Spinal cord (tissue), 10 donors: ENCODE results near the gene TTC22. TPM values are rescaled to one million over a fixed set of nuclear protein-coding genes. Genes with fewer than 3 reads are reported as not detected.

Experiments used
- DNase-seq, 6 donors: peaks; one replicate each; pipeline versions ENCODE4 v3.0.0 to v3.0.0-alpha.2; 2013 to 2015; ENCODE audit warnings: low spot score in 6 of 6, low read depth in 4 of 6
- H3K27ac ChIP-seq: one replicate; pipeline ENCODE4 v1.5.1; 2013; ENCODE audit warnings: low read depth, low read length, control low read depth
- H3K27me3 ChIP-seq: one replicate; pipeline ENCODE4 v1.6.1; 2013; ENCODE audit warnings: low read length; ENCODE audit not compliant: control insufficient read depth, insufficient read depth
- H3K36me3 ChIP-seq: one replicate; pipeline ENCODE4 v1.6.1; 2013; ENCODE audit warnings: low read length; ENCODE audit not compliant: control insufficient read depth, insufficient read depth
- H3K4me1 ChIP-seq: one replicate; pipeline ENCODE4 v1.6.1; 2013; ENCODE audit warnings: low read length; ENCODE audit not compliant: control insufficient read depth, insufficient read depth
- H3K4me3 ChIP-seq: one replicate; pipeline ENCODE4 v1.5.1; 2013; ENCODE audit warnings: low read depth, low read length, control low read depth
- H3K9me3 ChIP-seq: one replicate; pipeline ENCODE4 v1.6.1; 2013; ENCODE audit warnings: low read length; ENCODE audit not compliant: control insufficient read depth, insufficient read depth
- WGBS: methylation state at CpG from one replicate; pipeline ENCODE4 v1.1.5; 2013; ENCODE audit warnings: missing lambda C conversion rate; ENCODE audit not compliant: insufficient coverage; 5-methylcytosine and 5-hydroxymethylcytosine counted together
- polyA plus RNA-seq, 2 donors: library from polyadenylated mRNA; unstranded; fragments of 120-200 nt; gene quantifications; one replicate each; pipeline ENCODE4 v1.2.1, GENCODE V29; 2013; ENCODE audit not compliant: insufficient read length in 2 of 2
- total RNA-seq, 2 donors: library from RNA; depleted of rRNA in 1 of 2; stranded (reverse); fragments of 120-200 nt in 1 of 2; fragments of >200 nt in 1 of 2; gene quantifications; one replicate each; pipeline versions ENCODE4 v1.2.3 to v1.2.4, GENCODE V29; 2013 to 2014
- donor health status: healthy.

The TTC22 gene
- total and polyA plus RNA-seq, 4 donors = 0.59 to 2.0 (median 1.3) TPM

DNA sequence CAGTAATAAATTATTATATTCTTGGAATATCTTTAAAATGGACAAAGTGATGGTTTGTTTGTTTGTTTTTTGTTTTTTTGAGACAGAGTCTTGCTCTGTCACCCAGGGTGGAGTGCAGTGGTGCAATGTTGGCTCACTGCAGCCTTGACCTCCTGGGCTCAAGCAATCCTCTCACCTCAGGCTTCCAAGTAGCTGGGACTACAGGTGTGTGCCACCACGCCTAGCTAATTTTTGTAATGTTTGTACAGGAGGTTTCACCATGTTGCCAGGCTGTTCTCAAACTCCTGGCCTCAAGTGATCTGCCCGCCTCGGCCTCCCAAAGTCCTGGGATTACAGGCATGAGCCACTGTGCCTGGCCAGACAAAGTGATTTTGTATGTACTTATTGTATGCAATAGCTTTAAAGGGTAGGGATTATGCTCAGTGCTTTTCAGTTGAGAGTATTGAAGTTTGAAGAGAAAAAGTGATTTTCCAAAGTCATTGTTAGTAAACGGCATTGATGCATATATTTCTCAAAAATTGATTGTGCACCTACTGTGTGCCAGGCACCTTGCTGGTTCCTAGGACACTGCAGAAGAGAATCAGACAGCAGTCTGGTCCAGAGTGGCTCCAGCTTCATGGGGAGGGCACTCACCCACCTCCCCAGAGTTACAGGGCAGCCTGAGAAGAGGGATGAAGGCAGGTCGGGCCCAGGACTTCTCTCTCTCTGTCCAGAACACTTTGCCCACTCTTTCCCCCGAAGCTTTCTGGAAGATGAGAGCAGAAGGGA is 34.2 kb upstream of the TTC22 start:
- Histone ChIP-seq H3K4me1 (no peaks in the 10 kb centered on the region), H3K9me3 (no peaks in the 10 kb centered on the region), H3K4me3 (no peak overlapping the region), H3K27me3 (no peaks in the 10 kb centered on the region), H3K27ac (no peak overlapping the region), H3K36me3 (no peaks in the 10 kb centered on the region)
- no peak for DNase-seq
- 88% methylated on average over 2 of the region's 6 CpGs for WGBS

DNA sequence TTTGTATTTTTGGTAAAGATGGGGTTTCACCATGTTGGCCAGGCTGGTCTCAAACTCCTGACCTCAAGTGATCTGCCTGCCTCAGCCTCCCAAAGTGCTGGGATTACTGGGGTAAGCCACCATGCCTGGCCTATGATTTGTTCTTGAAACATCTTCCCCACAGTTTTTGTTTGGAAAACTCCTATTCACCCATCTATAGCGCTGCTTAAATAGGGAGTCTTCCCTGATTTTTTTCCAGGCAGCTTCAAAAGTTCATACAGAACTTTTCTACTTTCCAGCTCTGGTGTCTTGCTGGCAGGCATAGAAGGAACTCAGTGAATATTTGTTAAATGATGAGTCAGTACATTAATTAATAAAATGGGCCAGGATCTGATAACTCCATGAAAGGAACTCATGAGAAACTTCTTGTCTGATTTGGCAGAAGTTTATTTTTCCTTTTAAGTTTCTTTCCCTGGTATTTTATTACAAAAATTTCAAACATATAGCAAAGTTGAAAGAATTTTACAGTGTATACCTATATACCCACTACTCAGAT is 33.0 kb upstream of the TTC22 start:
- no peaks in the 10 kb centered on the region for H3K36me3 ChIP-seq
- H3K4me3 ChIP-seq = no peak overlapping the region
- no peak overlapping the region for H3K27ac ChIP-seq
- H3K4me1 ChIP-seq = no peaks in the 10 kb centered on the region
- H3K9me3 ChIP-seq = no peaks in the 10 kb centered on the region
- no CpG with 5 or more reads among the region's 1 CpG for WGBS
- no peaks in the 10 kb centered on the region for H3K27me3 ChIP-seq
- DNase-seq = no peak

DNA sequence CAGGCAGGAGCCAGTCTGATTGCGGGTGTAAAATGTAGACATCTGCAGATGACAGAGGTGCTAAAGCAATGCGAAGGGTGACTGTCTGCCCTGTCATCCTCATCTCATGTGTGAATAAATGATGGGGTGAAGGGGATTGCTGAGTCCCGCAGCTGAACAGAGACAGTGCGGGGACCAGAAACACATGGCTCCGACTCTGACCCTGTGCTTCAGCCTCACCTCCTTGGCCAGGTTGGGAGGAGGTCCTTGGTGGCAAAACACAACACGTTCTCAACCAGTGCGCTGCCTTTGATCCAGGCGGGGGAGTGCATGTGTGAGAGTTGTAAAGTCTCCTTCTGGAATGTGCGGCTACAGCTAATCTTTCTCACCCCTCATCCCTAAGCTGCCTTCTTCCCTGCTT is 32.0 kb upstream of the TTC22 start:
- no peak for DNase-seq
- Histone ChIP-seq H3K36me3 (no peaks in the 10 kb centered on the region), H3K4me1 (no peaks in the 10 kb centered on the region), H3K27ac (no peak overlapping the region), H3K9me3 (no peaks in the 10 kb centered on the region), H3K4me3 (no peak overlapping the region), H3K27me3 (no peaks in the 10 kb centered on the region)
- 93% methylated on average over 3 of the region's 9 CpGs for WGBS

DNA sequence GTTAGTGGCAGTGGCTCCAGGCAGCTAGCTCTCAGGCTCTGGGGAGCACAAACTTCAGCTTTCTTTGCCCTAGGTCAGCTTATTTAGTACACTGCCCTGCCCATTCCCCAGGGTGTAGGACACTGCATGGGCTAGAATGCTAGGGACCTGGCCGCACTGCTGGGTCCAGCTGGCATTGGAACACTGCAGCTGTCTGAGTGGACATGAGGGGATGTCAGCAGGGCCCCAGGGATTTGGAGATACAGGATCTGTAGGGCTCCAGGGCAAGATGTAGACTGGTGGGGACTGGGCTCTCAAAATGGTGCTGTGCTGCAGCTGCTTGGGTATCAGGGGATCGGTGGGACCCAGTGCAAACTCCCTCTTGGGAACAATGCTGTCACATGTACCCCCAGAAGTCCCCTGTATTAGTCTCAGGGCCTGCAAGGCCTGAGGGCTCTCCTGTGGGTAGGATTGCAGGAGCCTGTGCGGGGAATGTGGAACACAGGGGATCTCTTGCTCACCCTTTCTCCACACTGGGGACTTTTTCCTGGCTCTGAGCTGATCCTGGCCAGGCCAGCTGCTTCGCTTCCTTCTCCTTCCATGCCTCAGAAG is 25.2 kb upstream of the TTC22 start:
- 90% methylated on average over 4 of the region's 4 CpGs for WGBS
- H3K36me3 ChIP-seq = no peaks in the 10 kb centered on the region
- H3K27ac ChIP-seq = no peak overlapping the region
- no peak overlapping the region for H3K4me3 ChIP-seq
- no peaks in the 10 kb centered on the region for H3K27me3 ChIP-seq
- DNase-seq = no peak
- peaks cover 10% of the 10 kb centered on the region for H3K9me3 ChIP-seq
- no peaks in the 10 kb centered on the region for H3K4me1 ChIP-seq

DNA sequence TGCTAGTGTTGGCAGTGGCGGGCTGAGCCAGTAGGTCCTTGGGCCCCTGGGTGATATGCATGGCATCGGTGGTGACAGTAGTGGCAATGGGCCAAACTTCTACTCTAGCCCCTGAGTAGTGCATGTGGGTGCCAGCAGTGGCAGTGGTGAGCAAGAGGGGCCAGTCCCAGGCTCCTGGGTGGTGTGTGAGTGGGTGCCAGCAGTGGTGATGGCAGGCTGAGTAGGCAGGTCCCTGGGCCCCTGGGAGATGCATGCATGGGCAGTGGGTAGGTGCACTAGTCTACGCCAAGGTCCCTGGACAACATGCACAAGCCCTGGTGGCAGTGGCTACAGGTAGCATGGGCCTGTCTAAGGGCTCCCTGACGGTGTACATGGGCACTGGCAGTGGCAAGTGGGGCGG is 24.6 kb upstream of the TTC22 start:
- Histone ChIP-seq H3K36me3 (no peaks in the 10 kb centered on the region), H3K4me3 (no peak overlapping the region), H3K27me3 (no peaks in the 10 kb centered on the region), H3K4me1 (no peaks in the 10 kb centered on the region), H3K9me3 (peaks cover 10% of the 10 kb centered on the region), H3K27ac (no peak overlapping the region)
- 95% methylated on average over 5 of the region's 5 CpGs for WGBS
- DNase-seq = no peak

DNA sequence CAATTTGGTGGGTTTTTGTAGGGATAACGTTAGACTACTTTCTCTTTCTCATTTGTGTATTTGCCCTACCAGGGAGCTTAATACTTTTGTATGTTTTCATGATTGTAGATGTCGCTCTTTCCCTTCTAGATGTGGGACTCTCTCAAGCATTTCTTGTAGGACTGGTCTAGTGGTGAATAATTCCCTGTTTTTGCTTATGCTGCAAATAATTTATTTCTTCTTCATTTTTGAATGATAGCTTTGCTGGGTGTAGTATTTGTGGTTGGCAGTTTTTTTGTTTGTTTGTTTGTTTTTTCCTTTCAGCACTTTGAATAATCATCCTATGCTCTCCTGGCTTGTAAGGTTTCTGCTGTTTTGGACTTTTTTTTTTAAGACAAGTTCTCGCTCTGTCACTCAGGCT is 22.5 kb upstream of the TTC22 start:
- Histone ChIP-seq H3K4me3 (no peak overlapping the region), H3K9me3 (peaks cover 10% of the 10 kb centered on the region), H3K4me1 (no peaks in the 10 kb centered on the region), H3K36me3 (no peaks in the 10 kb centered on the region), H3K27ac (no peak overlapping the region), H3K27me3 (no peaks in the 10 kb centered on the region)
- WGBS = no CpG with 5 or more reads among the region's 3 CpGs
- DNase-seq = no peak

DNA sequence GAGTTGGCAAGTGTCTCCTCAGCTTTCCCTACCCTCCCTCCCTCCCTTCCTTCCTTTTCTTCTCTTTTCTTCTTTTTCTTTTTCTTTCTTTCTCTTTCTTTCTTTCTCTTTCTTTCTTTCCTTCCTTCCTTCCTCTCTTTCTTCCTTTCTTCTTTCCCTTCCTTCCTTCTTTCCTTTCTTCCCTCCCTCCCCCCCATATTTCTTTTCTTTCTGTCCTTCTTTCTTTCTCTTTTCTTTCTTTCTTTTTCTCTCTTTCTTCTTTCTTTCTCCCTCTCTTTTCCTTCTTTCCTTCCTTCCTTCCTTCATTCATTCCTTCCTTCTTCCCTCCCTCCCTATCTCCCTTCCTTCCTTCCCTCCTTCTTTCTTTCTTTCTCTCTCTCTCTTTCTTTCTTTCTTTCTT is 18.6 kb upstream of the TTC22 start:
- Histone ChIP-seq H3K27me3 (no peaks in the 10 kb centered on the region), H3K9me3 (peaks cover 6% of the 10 kb centered on the region), H3K4me3 (no peak overlapping the region), H3K27ac (no peak overlapping the region), H3K4me1 (no peaks in the 10 kb centered on the region), H3K36me3 (no peaks in the 10 kb centered on the region)
- no peak for DNase-seq

DNA sequence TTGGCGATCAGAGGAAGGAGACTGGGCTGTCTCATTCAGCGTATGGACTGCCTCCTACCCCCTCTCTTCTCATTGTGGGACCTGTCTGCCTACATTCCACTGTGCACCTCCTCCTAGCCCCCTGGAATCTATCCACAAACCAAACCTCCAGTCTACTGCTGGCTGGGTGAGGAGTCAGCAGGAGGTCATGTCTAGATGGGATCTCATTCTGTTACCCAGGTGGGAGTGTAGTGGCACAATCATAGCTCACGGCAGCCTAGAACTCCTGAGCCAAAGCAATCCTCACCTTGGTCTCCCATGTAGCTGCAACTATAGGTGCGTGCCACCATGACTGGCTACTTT is 18.0 kb upstream of the TTC22 start:
- Histone ChIP-seq H3K4me3 (no peak overlapping the region), H3K27ac (no peak overlapping the region), H3K9me3 (peaks cover 4% of the 10 kb centered on the region), H3K27me3 (no peaks in the 10 kb centered on the region), H3K4me1 (no peaks in the 10 kb centered on the region), H3K36me3 (no peaks in the 10 kb centered on the region)
- no peak for DNase-seq
- WGBS = 90% methylated on average over 2 of the region's 4 CpGs

DNA sequence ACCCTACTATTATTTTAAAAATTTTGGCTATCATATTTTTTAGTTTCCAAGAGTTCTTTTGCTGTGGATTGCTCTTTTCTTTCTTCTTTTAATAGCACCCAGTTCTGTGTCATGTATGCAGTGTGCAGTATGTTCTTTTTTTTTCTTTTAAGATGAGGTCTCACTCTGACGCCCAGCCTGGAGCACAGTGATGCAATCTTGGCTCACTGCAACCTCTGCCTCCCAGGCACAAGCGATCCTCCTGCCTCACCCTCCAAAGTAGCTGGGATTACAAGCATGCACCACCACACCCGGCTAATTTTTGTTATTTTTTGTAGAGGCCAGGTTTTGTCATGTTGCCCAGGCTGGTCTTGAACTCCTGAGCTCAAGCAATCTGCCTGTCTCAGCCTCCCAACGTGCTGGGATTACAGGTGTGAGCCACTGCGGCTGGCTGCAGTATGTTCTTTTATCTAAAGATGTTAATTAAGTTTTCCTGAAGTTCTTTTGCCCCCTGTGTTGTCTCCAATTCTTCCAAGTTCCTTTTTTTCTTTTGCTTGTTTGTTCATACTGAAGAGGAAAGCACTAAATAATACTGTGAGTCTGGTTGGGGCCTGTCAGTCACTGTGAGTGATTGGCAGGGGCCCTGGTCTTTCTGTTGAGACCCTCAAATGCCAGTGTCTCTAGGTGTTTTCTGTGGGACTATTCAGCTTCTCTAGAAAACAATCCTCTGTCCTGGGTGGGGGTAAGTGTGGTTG is 17.5 kb upstream of the TTC22 start:
- no peak for DNase-seq
- Histone ChIP-seq H3K27me3 (no peaks in the 10 kb centered on the region), H3K27ac (no peak overlapping the region), H3K4me1 (peaks cover 2% of the 10 kb centered on the region), H3K9me3 (peaks cover 3% of the 10 kb centered on the region), H3K4me3 (no peak overlapping the region), H3K36me3 (no peaks in the 10 kb centered on the region)
- 100% methylated on average over 1 of the region's 5 CpGs for WGBS
